Kidney (tissue), 14 donors: ENCODE results near the gene TEFM. TPM values are rescaled to one million over a fixed set of nuclear protein-coding genes. Genes with fewer than 3 reads are reported as not detected.

Source experiments
- DNase-seq, 5 donors: peaks; one replicate each; pipeline ENCODE4 v3.0.0-alpha.2; 2013 to 2020
- FAIRE-seq: peaks from 2 replicates; lab custom pipeline; 2012; peaks lifted over from hg19 to GRCh38; lab: Jason Lieb, UNC
- H3K27ac ChIP-seq, 2 donors: one replicate each; pipeline ENCODE4 v1.7.0; 2013; ENCODE audit warnings: low read depth in 2 of 2, low read length in 2 of 2, inconsistent platforms in 1 of 2
- H3K27me3 ChIP-seq: one replicate; pipeline ENCODE4 v1.7.1; 2013; ENCODE audit warnings: low read length, inconsistent platforms; ENCODE audit not compliant: control insufficient read depth, insufficient read depth
- H3K36me3 ChIP-seq, 3 donors: one replicate each; pipeline versions ENCODE4 v1.7.0 to v1.7.1; 2013; ENCODE audit warnings: low read length in 3 of 3, control low read depth in 1 of 3, inconsistent platforms in 1 of 3; ENCODE audit not compliant: insufficient read depth in 3 of 3, control insufficient read depth in 2 of 3
- H3K4me1 ChIP-seq, 3 donors: one replicate each; pipeline versions ENCODE4 v1.7.0 to v1.7.1; 2013; ENCODE audit warnings: low read length in 3 of 3, inconsistent platforms in 1 of 3, low read depth in 1 of 3; ENCODE audit not compliant: control insufficient read depth in 2 of 3, insufficient read depth in 2 of 3
- H3K4me3 ChIP-seq, 3 donors: one replicate each; pipeline versions ENCODE4 v1.7.0 to v1.8.1; 2013; ENCODE audit warnings: low read length in 3 of 3, control low read depth in 1 of 3, inconsistent platforms in 1 of 3
- H3K9ac ChIP-seq, 3 donors: one replicate each; pipeline versions ENCODE4 v1.7.0 to v1.7.1; 2013; ENCODE audit warnings: low read length in 3 of 3, control low read depth in 1 of 3, inconsistent platforms in 1 of 3
- H3K9me3 ChIP-seq, 3 donors: one replicate each; pipeline versions ENCODE4 v1.7.0 to v1.7.1; 2013; ENCODE audit warnings: low read length in 3 of 3, control low read depth in 1 of 3, inconsistent platforms in 1 of 3; ENCODE audit not compliant: control insufficient read depth in 2 of 3, insufficient read depth in 1 of 3
- intact Hi-C: fragments of 100-400 bp; cut with DNase I; formaldehyde crosslinking; loops from one replicate; pipeline ENCODE4 v1.11.1; 2022
- polyA plus RNA-seq: library from polyadenylated mRNA; stranded (reverse); fragments of 350-450 nt; fragmentation: Illumina TruSeq; extraction: RNeasy Lipid Tissue Mini Kit (QIAGEN cat#74804); gene quantifications from one replicate; pipeline ENCODE4 v1.2.3, GENCODE V29; 2014; ENCODE audit warnings: low read depth, low replicate concordance; ENCODE audit not compliant: insufficient read depth
- total RNA-seq: library from RNA; stranded (reverse); fragmentation: NEBNext Ultra II Directional; extraction: Animal tissue kit (Norgen Biotek cat#: 25700); gene quantifications from one replicate; pipeline ENCODE4 v1.2.1, GENCODE V29; 2021
- TF ChIP-seq, protein P1 (sequence below): IDR thresholded peaks from 3 replicates; pipeline ENCODE4 v1.5.1; 2012; ENCODE audit warnings: mild to moderate bottlenecking, moderate library complexity, borderline replicate concordance; ENCODE audit not compliant: insufficient read depth; ENCODE audit errors: extremely low read depth
- donor health status: control.
- donor health status: control.
- donor health status: control.
- donor health status: control.
- donor health status: control.
- donor health status: DM: yes; HTN: yes; CAD: no.
- donor health status: Normal renal cell carcinoma (clear cell type).

TEFM gene
- total and polyA plus RNA-seq, 2 donors from 2014 or later, result 14.0 to 14.3 TPM

DNA sequence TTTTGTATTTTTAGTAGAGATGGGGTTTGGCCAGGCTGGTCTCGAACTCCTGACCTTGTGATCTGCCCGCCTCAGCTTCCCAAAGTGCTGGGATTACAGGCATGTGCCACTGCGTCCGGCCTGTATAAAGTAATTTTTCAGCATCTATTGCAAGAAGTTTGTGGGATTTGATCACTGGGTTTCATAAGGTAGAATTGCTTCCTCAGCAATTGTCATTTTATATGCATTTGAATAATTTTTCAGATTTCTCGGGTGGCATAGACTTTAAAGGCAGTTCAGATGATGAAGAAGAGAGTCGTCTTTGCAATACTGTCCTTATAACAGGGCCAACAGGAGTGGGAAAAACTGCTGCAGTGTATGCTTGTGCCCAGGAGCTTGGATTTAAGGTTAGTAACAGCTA, 37.0 kb downstream of the TEFM start:
- Histone ChIP-seq H3K27me3 (no peaks in the 10 kb centered on the region), H3K4me1 (no peaks in the 10 kb centered on the region), H3K4me3 (no peak overlapping the region), H3K27ac (no peak overlapping the region), H3K36me3 (peaks cover 0 to 2% (median 0%) of the 10 kb centered on the region in 3 donors), H3K9ac (no peak overlapping the region), H3K9me3 (no peaks in the 10 kb centered on the region)
- DNase-seq (no peak), FAIRE-seq (no peak)
- intact Hi-C loops, result no loop called here
- TF ChIP-seq, protein P1, sequence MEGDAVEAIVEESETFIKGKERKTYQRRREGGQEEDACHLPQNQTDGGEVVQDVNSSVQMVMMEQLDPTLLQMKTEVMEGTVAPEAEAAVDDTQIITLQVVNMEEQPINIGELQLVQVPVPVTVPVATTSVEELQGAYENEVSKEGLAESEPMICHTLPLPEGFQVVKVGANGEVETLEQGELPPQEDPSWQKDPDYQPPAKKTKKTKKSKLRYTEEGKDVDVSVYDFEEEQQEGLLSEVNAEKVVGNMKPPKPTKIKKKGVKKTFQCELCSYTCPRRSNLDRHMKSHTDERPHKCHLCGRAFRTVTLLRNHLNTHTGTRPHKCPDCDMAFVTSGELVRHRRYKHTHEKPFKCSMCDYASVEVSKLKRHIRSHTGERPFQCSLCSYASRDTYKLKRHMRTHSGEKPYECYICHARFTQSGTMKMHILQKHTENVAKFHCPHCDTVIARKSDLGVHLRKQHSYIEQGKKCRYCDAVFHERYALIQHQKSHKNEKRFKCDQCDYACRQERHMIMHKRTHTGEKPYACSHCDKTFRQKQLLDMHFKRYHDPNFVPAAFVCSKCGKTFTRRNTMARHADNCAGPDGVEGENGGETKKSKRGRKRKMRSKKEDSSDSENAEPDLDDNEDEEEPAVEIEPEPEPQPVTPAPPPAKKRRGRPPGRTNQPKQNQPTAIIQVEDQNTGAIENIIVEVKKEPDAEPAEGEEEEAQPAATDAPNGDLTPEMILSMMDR, result no peak

DNA sequence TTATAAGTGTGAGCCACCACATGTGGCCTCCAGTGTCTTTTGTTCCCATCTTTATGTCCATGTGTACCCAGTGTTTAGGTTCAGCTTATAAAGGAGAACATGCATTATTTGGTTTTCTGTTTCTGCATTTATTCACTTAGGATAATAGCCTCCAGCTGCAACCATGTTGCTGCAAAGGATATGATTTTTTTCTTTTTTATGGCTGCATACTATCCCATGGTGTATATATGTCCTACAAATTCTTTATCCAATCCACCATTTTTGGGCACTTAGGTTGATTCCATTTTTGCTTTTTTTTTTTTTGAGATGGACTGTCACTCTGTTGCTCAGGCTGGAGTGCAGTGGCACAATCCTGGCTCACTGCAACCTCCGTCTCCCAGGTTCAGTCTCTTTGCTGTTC, 41.4 kb downstream of the TEFM start:
- intact Hi-C loops, result no loop called here
- no peak for DNase-seq
- H3K9ac ChIP-seq, result no peak overlapping the region

DNA sequence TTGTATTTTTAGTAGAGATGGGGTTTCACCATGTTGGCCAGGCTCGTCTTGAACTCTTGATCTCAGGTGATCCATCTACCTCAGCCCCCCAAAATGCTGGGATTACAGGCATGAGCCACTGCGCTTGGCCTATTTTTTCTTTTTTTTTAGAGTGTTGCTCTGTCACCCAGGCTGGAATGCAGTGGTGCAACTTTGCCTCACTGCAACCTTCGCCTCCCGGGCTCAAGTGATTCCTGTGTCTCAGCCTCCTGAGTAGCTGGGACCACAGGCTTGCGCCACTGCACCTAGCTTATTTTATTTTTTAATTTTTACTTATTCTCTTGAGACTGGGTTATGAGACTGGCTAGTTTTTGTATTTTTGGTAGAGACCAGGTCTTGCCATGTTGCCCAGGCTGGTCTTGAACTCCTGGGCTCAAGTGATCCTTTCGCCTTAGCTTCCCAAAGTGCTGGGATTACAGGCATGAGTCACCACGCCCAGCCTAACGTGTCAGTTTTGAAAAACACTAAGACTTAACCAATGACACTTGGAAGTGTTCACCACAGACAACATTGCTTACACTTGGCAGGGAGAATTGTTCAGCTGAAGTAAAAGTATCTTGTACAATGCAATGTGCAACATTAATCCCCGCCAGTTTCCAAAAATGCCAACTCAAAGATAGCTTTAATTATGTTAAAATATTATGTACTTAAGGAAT, 47.3 kb downstream of the TEFM start:
- intact Hi-C loops, result no loop called here
- Histone ChIP-seq H3K9ac (no peak overlapping the region), H3K36me3 (peaks cover 0 to 2% (median 0%) of the 10 kb centered on the region in 3 donors), H3K9me3 (no peaks in the 10 kb centered on the region), H3K27me3 (no peaks in the 10 kb centered on the region), H3K27ac (no peak overlapping the region), H3K4me3 (no peak overlapping the region), H3K4me1 (no peaks in the 10 kb centered on the region)
- TF ChIP-seq, protein P1, result no peak
- FAIRE-seq (no peak), DNase-seq (no peak)

More for the DNA sequence above, 41.4 kb downstream of the TEFM start:
- TF ChIP-seq, protein P1, result no peak
- FAIRE-seq, result no peak
- H3K36me3 ChIP-seq, result peaks cover 0 to 2% (median 0%) of the 10 kb centered on the region in 3 donors
- H3K9me3 ChIP-seq, result no peaks in the 10 kb centered on the region
- no peaks in the 10 kb centered on the region for H3K4me1 ChIP-seq
- no peak overlapping the region for H3K4me3 ChIP-seq
- H3K27me3 ChIP-seq, result no peaks in the 10 kb centered on the region
- H3K27ac ChIP-seq, result no peak overlapping the region
